NCI-H748 treated with DMSO at 0.1 percent for 48 hours (cell line): ENCODE data around the gene ADRM1.

Experiments used
- DNase-seq: peaks from one replicate; lab custom pipeline; 2025; lab: John Stamatoyannopoulos, UW

ADRM1 gene

DNA sequence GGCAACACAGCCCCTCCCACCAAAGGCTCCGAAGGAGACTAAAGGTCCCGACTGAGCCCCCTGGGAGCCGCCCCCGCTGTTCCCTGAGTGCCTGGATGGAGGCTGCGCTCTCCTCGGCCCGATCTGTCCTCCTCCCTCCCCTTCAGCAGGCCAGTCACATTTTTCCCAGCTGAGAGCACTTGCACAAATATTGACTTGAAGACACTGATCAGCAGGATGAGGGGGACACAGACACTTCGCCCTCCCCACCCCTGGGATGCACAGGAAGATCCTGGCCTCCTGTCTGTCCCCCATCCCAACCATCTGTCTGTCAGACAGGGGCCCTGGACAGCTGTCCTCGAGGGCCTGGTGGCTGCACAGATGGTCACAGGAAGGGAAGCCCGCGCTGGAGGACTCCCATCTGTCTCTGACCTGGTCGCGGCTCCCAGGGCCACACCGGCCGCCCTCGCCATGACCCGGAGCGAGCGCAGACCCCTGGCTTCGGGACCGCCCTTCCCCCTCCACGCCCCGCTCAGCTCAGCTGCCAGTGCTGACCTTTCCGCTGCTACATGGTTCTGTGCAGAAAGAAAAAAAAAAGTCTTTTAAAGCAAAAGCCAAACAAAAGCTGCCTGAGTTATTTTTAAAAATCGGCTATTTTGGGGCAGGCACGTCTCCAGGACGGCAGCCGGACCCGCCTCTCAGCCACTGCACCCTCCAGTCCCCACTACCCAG lies 53.2 kb downstream of the ADRM1 start:
- DNase-seq = no peak

DNA sequence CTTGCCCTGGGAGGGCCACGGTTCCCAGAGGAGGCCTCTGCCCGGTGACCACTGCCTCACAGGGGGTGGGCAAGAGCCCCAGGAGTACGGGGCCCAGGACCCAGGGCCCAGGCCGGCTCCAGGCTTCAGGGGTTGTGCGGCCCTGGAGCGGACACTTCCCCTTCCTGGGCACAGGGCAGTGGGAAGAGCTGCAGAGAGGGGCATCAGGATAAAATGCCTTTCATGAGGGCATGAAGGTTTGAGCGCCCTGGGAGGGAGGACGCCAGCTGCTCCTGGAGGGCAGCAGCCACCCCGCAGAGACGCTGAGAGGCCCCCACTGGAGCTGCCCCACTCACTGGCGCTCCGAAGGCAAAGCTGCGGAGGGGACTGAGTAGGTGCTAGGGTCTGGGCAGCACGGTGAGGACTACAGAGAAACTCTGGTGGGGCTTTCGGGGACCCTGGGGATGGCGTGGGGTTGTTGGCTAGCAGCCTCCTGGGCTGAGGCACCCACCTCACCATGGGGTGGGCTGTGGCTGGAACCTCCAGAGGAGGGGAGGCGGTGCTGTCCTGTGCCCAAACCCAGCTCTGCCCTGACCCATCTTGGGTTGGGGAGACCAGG lies 53.9 kb downstream of the ADRM1 start:
- no peak for DNase-seq

DNA sequence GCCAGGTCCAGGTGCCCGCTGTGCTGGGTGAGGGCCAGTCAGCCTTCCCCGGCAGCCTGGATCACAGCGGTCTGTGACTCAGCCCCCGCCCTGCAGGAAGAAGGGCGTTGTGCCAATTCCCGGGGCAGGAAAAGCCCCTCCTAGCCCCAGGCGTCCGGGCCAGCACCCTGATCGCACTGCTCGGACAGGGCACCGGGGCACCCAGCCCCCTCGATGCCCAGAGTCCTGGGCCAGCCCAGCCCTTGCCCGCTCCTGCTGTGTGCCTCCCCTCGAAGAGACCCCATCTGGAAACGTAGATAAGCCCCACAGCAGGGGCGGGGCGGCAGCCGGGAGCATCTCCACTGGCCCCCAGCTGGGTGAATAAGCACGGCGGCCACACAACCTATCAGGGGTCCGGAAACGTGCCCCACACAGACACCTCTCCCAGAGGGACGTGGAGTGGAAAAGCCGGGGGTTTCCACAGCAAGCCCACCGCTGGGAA lies 54.4 kb downstream of the ADRM1 start:
- no peak for DNase-seq

DNA sequence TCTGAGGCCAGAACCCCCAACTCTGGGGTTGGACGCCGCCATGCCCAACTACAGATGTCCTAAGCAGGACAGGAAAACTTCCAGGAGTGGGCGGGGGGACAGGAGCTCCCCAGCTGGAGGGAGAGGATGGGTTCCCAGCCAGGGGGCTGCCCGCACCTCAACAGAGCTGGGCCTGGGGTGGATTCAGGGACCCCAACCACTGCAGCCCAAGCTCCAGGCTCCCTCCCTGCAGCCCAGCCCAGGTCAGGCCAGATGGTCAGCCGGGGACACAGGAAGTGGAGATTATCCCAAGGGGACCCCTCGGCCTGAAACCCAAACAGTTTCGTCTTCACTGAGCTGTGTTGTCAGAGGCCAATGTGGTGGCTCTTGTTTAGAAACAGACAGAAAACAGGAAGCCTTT lies 54.9 kb downstream of the ADRM1 start:
- no peak for DNase-seq
